ENCODE measurements around the gene PDE6C.
A peak's percentile ranks its signal among the peaks of the same experiment; 100 is the strongest.

Gene PDE6C

GRCh38 chr10:93612311-93612710 is at the start of gene PDE6C:
TSS of gene PDE6C (plus strand) at chr10:93612537. CDS start at chr10:93612726, 189 bp downstream.
- no peak for DNase-seq

GRCh38 chr10:93565446-93565845 is 46.9 kb upstream of the PDE6C start:
- no peak for DNase-seq

- no peak for DNase-seq
Observed at GRCh38 chr10:93566435-93567276, 45.7 kb upstream of the PDE6C start, which contains the start of gene FFAR4. TSS of gene FFAR4 (plus strand) at chr10:93566665. CDS start at chr10:93566721, 56 bp downstream.

GRCh38 chr10:93567277-93568104 is 44.8 kb upstream of the PDE6C start:
- DNase-seq, result no peak

GRCh38 chr10:93568105-93568390 is 44.3 kb upstream of the PDE6C start:
- no peak for DNase-seq

- DNase-seq, result no peak
Observed at GRCh38 chr10:93570383-93570782, 42.0 kb upstream of the PDE6C start.

GRCh38 chr10:93572606-93573005 is 39.7 kb upstream of the PDE6C start:
- no peak for DNase-seq

GRCh38 chr10:93573051-93573909 is 39.1 kb upstream of the PDE6C start:
- DNase-seq, result peak; percentile 3

- DNase-seq, result no peak
Observed at GRCh38 chr10:93573924-93574323, 38.4 kb upstream of the PDE6C start.

- DNase-seq, result no peak
Observed at GRCh38 chr10:93576888-93577287, 35.4 kb upstream of the PDE6C start.

GRCh38 chr10:93577565-93577964 is 34.8 kb upstream of the PDE6C start:
- DNase-seq, result no peak

GRCh38 chr10:93579089-93579488 is 33.2 kb upstream of the PDE6C start:
- no peak for DNase-seq

- DNase-seq, result no peak
Observed at GRCh38 chr10:93579985-93580711, 32.2 kb upstream of the PDE6C start.

GRCh38 chr10:93580828-93581227 is 31.5 kb upstream of the PDE6C start:
- DNase-seq, result no peak

GRCh38 chr10:93584445-93584844 is 27.9 kb upstream of the PDE6C start:
- DNase-seq, result no peak

GRCh38 chr10:93589648-93590562 is 22.4 kb upstream of the PDE6C start:
- DNase-seq, result no peak

- no peak for DNase-seq
Observed at GRCh38 chr10:93590638-93591037, 21.7 kb upstream of the PDE6C start.

- DNase-seq, result no peak
Observed at GRCh38 chr10:93591065-93591808, 21.1 kb upstream of the PDE6C start.

- DNase-seq, result no peak
Observed at GRCh38 chr10:93593254-93593653, 19.1 kb upstream of the PDE6C start.

- DNase-seq, result no peak
Observed at GRCh38 chr10:93593749-93594148, 18.6 kb upstream of the PDE6C start.

- no peak for DNase-seq
Observed at GRCh38 chr10:93594518-93594917, 17.8 kb upstream of the PDE6C start.

Data from SIG-M5 (cell line).